GM23338 (cell line): ENCODE data around the gene NLE1. TPM values are rescaled to one million over a fixed set of nuclear protein-coding genes. Genes with fewer than 3 reads are reported as not detected.

Source experiments
- ATAC-seq: fragments of 200-7000 bp; cut with Tn5 transposase; 3 replicates; pipeline ENCODE4 v1.9.1; 2020
- DNase-seq: peaks from one replicate; pipeline ENCODE4 v3.0.0-alpha.2; 2015; ENCODE audit warnings: low spot score
- H2AFZ ChIP-seq: fragments of 200-600 bp; sonication (generic); 2 replicates; pipeline ENCODE4 v1.8.0; 2016; ENCODE audit warnings: antibody characterized with exemption, mild to moderate bottlenecking, moderate library complexity
- H3F3A ChIP-seq: fragments of 200-600 bp; sonication (generic); replicated peaks from 2 replicates; pipeline ENCODE4 v1.8.0; 2017; ENCODE audit warnings: antibody characterized with exemption, mixed run types, low read depth
- H3K27ac ChIP-seq: fragments of 200-600 bp; sonication (generic); 2 replicates; pipeline ENCODE4 v1.6.1; 2016; ENCODE audit warnings: low read depth
- H3K27me3 ChIP-seq: fragments of 200-600 bp; sonication (generic); 2 replicates; pipeline ENCODE4 v1.8.0; 2016; ENCODE audit warnings: mild to moderate bottlenecking, mixed run types, moderate library complexity; ENCODE audit not compliant: insufficient read depth
- H3K36me3 ChIP-seq: fragments of 200-600 bp; sonication (generic); 2 replicates; pipeline ENCODE4 v1.8.0; 2016; ENCODE audit warnings: mild to moderate bottlenecking; ENCODE audit not compliant: insufficient read depth
- H3K4me1 ChIP-seq: fragments of 200-600 bp; sonication (generic); 2 replicates; pipeline ENCODE4 v1.8.0; 2016; ENCODE audit warnings: mild to moderate bottlenecking, moderate library complexity; ENCODE audit not compliant: insufficient read depth
- H3K4me2 ChIP-seq: fragments of 200-600 bp; sonication (generic); 2 replicates; pipeline ENCODE4 v1.7.1; 2017; ENCODE audit warnings: mixed run types
- H3K4me3 ChIP-seq: fragments of 200-600 bp; sonication (generic); 2 replicates; pipeline ENCODE4 v1.6.1; 2016; ENCODE audit warnings: mixed run types
- H3K79me2 ChIP-seq: fragments of 200-600 bp; sonication (generic); replicated peaks from 2 replicates; pipeline ENCODE4 v1.8.0; 2017; ENCODE audit warnings: mild to moderate bottlenecking; ENCODE audit not compliant: insufficient read depth
- H3K9me2 ChIP-seq: fragments of 200-600 bp; sonication (generic); 2 replicates; pipeline ENCODE4 v1.8.0; 2017; ENCODE audit not compliant: insufficient read depth
- H4K20me1 ChIP-seq: fragments of 200-600 bp; sonication (generic); replicated peaks from 2 replicates; pipeline ENCODE4 v1.8.0; 2017; ENCODE audit warnings: mild to moderate bottlenecking; ENCODE audit not compliant: insufficient read depth
- H3K27ac Mint-ChIP-seq: 2 replicates; pipeline ENCODE4 v1.8.0; 2020; ENCODE audit warnings: inconsistent platforms, mild to moderate bottlenecking, moderate library complexity, mixed read lengths
- H3K27me3 Mint-ChIP-seq: 3 replicates; pipeline ENCODE4 v1.8.0; 2022; ENCODE audit warnings: low read depth, mild to moderate bottlenecking, moderate library complexity, mixed read lengths, inconsistent platforms; ENCODE audit not compliant: insufficient read depth, poor library complexity
- H3K36me3 Mint-ChIP-seq: 3 replicates; pipeline ENCODE4 v1.8.0; 2021; ENCODE audit warnings: low read depth, mild to moderate bottlenecking, inconsistent platforms, moderate library complexity, mixed read lengths
- H3K4me1 Mint-ChIP-seq: 3 replicates; pipeline ENCODE4 v1.8.0; 2020; ENCODE audit warnings: mild to moderate bottlenecking, inconsistent platforms, mixed read lengths
- H3K4me3 Mint-ChIP-seq: 3 replicates; pipeline ENCODE4 v1.8.0; 2021; ENCODE audit warnings: moderate library complexity, mild to moderate bottlenecking, inconsistent platforms, mixed read lengths
- H3K9me3 Mint-ChIP-seq: 3 replicates; pipeline ENCODE4 v1.8.0; 2020; ENCODE audit warnings: moderate library complexity, mild to moderate bottlenecking, inconsistent platforms, mixed read lengths
- CREB1 ChIP-seq: fragments of 250-450 bp; sonication (Bioruptor Pico); IDR thresholded peaks from 2 replicates; pipeline ENCODE4 v1.5.0; 2020; ENCODE audit warnings: low read depth, mild to moderate bottlenecking, moderate library complexity
- CTCF ChIP-seq, 2 experiments: fragments of 200-600 bp in 1 of 2; sonication (generic) in 1 of 2; conservative IDR thresholded peaks; 2 replicates each; pipeline versions ENCODE4 v1.5.1 to v1.6.1; 2016 to 2017; ENCODE audit warnings: antibody characterized with exemption in 2 of 2, low read depth in 2 of 2, mild to moderate bottlenecking in 2 of 2, moderate library complexity in 1 of 2
- EZH2 ChIP-seq: fragments of 200-600 bp; sonication (generic); IDR thresholded peaks from one replicate; pipeline ENCODE4 v1.8.0; 2017; ENCODE audit warnings: antibody characterized with exemption, mild to moderate bottlenecking, low read depth; ENCODE audit not compliant: unreplicated experiment
- EZH2phosphoT487 ChIP-seq: fragments of 200-600 bp; sonication (generic); IDR thresholded peaks from one replicate; pipeline ENCODE4 v1.8.1; 2018; ENCODE audit warnings: antibody characterized with exemption; ENCODE audit not compliant: unreplicated experiment
- JUNB ChIP-seq: IDR thresholded peaks from one replicate; pipeline ENCODE4 v1.6.1; 2016; ENCODE audit warnings: antibody characterized with exemption; ENCODE audit not compliant: unreplicated experiment
- NANOG ChIP-seq: IDR thresholded peaks from 2 replicates; pipeline ENCODE4 v1.6.1; 2016; ENCODE audit warnings: antibody characterized with exemption, borderline replicate concordance
- POLR2AphosphoS5 ChIP-seq: IDR thresholded peaks from 2 replicates; pipeline ENCODE4 v1.6.1; 2016; ENCODE audit warnings: antibody characterized with exemption, low read depth
- STAT1 ChIP-seq: IDR thresholded peaks from one replicate; pipeline ENCODE4 v1.6.1; 2016; ENCODE audit warnings: antibody characterized with exemption; ENCODE audit not compliant: unreplicated experiment
- ZNF114 ChIP-seq: fragments of 250-450 bp; sonication (Bioruptor Pico); IDR thresholded peaks from 2 replicates; pipeline ENCODE4 v1.5.0; 2020; ENCODE audit warnings: mild to moderate bottlenecking, moderate library complexity
- ZNF331 ChIP-seq: fragments of 250-450 bp; sonication (Bioruptor Pico); IDR thresholded peaks from 2 replicates; pipeline ENCODE4 v1.5.0; 2020; ENCODE audit warnings: low read depth, mild to moderate bottlenecking, moderate library complexity
- ZNF462 ChIP-seq: fragments of 250-450 bp; sonication (Bioruptor Pico); IDR thresholded peaks from 2 replicates; pipeline ENCODE4 v1.5.0; 2020; ENCODE audit warnings: mild to moderate bottlenecking, moderate library complexity
- polyA plus RNA-seq: library from polyadenylated mRNA; unstranded; fragments of >200 nt; fragmentation: Nextera tagmentation; extraction: Ambion mirVana; gene quantifications from 2 replicates; pipeline ENCODE4 v1.2.1, GENCODE V29; 2016
- total RNA-seq: library from RNA; depleted of rRNA; stranded (reverse); fragments of >200 nt; shearing (Covaris generic); gene quantifications from 2 replicates; pipeline ENCODE4 v1.2.3, GENCODE V29; 2014
- TF ChIP-seq, protein P1 (sequence below): IDR thresholded peaks from one replicate; pipeline ENCODE4 v1.6.1; 2018; ENCODE audit warnings: antibody characterized with exemption; ENCODE audit not compliant: unreplicated experiment
- TF ChIP-seq, protein P2 (sequence below): IDR thresholded peaks from 2 replicates; pipeline ENCODE4 v1.6.1; 2016; ENCODE audit warnings: antibody characterized with exemption

The NLE1 gene
- total and polyA plus RNA-seq, 2 experiments from 2014 or later: 16.6 to 66.4 TPM

DNA sequence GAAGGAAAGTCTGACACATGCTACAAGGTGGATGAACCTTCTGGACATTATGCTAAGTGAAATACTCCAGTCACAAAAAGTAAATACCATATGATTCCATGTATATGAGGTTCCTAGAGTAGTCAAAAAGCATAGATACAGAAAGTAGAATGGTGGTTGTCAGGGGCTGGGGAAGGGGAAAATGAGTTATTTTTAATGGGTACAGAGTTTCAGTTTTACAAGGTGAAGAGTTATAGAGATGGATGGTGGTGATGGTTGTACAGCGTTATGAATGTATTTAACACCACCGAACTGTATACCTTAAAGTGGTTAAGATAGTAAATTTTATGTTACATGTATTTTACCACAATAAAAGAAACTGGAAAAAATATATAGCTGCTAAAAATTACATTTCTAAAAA is 40.4 kb downstream of the NLE1 start:
- H3K27me3 Mint-ChIP-seq: peaks cover 3% of the 10 kb centered on the region
- no peak overlapping the region for H3K4me3 Mint-ChIP-seq
- H3K4me1 Mint-ChIP-seq: no peaks in the 10 kb centered on the region
- H3F3A ChIP-seq: no peaks in the 10 kb centered on the region
- ATAC-seq (no peak), DNase-seq (no peak)
- no peak overlapping the region for H2AFZ ChIP-seq
- H3K4me2 ChIP-seq: no peak overlapping the region
- no peaks in the 10 kb centered on the region for H3K9me3 Mint-ChIP-seq
- no peaks in the 10 kb centered on the region for H3K36me3 ChIP-seq
- H3K36me3 Mint-ChIP-seq: peaks cover 35% of the 10 kb centered on the region
- H3K27ac Mint-ChIP-seq: no peak overlapping the region; the same call in 1 of the 2 replicates
- no peaks in the 10 kb centered on the region for H3K79me2 ChIP-seq
- H3K9me2 ChIP-seq: no peaks in the 10 kb centered on the region
- no peaks in the 10 kb centered on the region for H3K4me1 ChIP-seq
- TF ChIP-seq CTCF (conservative IDR thresholded peaks at IDR 0.05; ENCODE audit: low read depth in 2 of 2) (no peak), POLR2AphosphoS5 (no peak), EZH2 (no peak), ZNF462 (CRISPR knock-in tag) (no peak), EZH2phosphoT487 (no peak), JUNB (no peak), STAT1 (no peak), ZNF114 (CRISPR knock-in tag) (no peak), NANOG (no peak), CREB1 (CRISPR knock-in tag) (no peak), ZNF331 (no peak)
- TF ChIP-seq, protein P1, sequence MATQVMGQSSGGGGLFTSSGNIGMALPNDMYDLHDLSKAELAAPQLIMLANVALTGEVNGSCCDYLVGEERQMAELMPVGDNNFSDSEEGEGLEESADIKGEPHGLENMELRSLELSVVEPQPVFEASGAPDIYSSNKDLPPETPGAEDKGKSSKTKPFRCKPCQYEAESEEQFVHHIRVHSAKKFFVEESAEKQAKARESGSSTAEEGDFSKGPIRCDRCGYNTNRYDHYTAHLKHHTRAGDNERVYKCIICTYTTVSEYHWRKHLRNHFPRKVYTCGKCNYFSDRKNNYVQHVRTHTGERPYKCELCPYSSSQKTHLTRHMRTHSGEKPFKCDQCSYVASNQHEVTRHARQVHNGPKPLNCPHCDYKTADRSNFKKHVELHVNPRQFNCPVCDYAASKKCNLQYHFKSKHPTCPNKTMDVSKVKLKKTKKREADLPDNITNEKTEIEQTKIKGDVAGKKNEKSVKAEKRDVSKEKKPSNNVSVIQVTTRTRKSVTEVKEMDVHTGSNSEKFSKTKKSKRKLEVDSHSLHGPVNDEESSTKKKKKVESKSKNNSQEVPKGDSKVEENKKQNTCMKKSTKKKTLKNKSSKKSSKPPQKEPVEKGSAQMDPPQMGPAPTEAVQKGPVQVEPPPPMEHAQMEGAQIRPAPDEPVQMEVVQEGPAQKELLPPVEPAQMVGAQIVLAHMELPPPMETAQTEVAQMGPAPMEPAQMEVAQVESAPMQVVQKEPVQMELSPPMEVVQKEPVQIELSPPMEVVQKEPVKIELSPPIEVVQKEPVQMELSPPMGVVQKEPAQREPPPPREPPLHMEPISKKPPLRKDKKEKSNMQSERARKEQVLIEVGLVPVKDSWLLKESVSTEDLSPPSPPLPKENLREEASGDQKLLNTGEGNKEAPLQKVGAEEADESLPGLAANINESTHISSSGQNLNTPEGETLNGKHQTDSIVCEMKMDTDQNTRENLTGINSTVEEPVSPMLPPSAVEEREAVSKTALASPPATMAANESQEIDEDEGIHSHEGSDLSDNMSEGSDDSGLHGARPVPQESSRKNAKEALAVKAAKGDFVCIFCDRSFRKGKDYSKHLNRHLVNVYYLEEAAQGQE: no peak
- TF ChIP-seq, protein P2, sequence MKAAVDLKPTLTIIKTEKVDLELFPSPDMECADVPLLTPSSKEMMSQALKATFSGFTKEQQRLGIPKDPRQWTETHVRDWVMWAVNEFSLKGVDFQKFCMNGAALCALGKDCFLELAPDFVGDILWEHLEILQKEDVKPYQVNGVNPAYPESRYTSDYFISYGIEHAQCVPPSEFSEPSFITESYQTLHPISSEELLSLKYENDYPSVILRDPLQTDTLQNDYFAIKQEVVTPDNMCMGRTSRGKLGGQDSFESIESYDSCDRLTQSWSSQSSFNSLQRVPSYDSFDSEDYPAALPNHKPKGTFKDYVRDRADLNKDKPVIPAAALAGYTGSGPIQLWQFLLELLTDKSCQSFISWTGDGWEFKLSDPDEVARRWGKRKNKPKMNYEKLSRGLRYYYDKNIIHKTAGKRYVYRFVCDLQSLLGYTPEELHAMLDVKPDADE: no peak
- no peak overlapping the region for H3K27ac ChIP-seq
- no peak overlapping the region for H3K4me3 ChIP-seq
- no peaks in the 10 kb centered on the region for H3K27me3 ChIP-seq
- no peaks in the 10 kb centered on the region for H4K20me1 ChIP-seq
